ENCODE data around the gene ANO1. TPM values are rescaled to one million over a fixed set of nuclear protein-coding genes. Genes with fewer than 3 reads are reported as not detected.

Gene ANO1
- total RNA-seq, 2 donors from 2014 or later, result 34.6 to 43.9 TPM

DNA sequence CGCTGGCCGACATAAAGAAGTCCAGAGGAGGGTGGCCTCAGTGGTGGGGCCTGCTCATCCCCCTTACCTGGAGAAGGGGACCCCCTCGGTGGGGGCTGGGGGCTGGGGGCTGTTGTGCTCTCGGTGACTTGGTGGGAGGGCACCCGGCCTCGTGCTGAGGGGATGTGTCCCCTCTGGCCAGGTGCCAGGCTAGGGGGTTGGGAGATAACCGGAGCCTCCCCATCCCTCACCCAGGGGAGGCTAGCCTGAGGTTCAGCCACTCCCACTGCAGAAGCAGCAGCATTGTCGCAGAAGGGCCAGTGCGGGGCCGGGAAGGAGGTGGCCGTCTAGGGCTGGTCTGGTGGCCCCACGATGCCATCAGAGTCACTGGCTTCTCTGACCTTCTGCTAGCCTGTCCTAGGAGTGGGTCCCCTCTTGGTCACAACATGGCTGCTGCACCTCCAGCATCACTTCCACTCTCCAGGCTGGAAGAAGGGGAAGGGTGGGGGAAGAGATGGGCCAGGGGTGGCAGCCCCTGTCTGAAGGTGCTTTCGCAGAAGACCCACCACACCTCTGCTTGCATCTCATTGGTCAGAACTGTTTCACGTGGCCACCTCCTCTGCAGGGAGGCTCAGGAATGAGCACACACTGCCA lies 80.8 kb downstream of the ANO1 start:
- TF ChIP-seq POLR2A (IDR thresholded peaks at IDR 0.05), result no peak
- TF ChIP-seq POLR2AphosphoS5 (IDR thresholded peaks at IDR 0.05), result no peak
- TF ChIP-seq, protein P1, sequence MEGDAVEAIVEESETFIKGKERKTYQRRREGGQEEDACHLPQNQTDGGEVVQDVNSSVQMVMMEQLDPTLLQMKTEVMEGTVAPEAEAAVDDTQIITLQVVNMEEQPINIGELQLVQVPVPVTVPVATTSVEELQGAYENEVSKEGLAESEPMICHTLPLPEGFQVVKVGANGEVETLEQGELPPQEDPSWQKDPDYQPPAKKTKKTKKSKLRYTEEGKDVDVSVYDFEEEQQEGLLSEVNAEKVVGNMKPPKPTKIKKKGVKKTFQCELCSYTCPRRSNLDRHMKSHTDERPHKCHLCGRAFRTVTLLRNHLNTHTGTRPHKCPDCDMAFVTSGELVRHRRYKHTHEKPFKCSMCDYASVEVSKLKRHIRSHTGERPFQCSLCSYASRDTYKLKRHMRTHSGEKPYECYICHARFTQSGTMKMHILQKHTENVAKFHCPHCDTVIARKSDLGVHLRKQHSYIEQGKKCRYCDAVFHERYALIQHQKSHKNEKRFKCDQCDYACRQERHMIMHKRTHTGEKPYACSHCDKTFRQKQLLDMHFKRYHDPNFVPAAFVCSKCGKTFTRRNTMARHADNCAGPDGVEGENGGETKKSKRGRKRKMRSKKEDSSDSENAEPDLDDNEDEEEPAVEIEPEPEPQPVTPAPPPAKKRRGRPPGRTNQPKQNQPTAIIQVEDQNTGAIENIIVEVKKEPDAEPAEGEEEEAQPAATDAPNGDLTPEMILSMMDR (IDR thresholded peaks at IDR 0.05), result no peak
- Histone ChIP-seq H3K36me3 (no peaks in the 10 kb centered on the region), H3K9me3 (no peaks in the 10 kb centered on the region), H3K27me3 (replicated peaks; ENCODE audit: insufficient read depth) (no peaks in the 10 kb centered on the region), H3K4me3 (no peak overlapping the region), H3K4me1 (replicated peaks) (no peaks in the 10 kb centered on the region), H3K27ac (no peak overlapping the region)
- intact Hi-C loops (cut with DNase I), result no loop called here
- no peak for DNase-seq (ENCODE audit: low spot score)
- WGBS, result 92% methylated on average over 14 of the region's 14 CpGs

DNA sequence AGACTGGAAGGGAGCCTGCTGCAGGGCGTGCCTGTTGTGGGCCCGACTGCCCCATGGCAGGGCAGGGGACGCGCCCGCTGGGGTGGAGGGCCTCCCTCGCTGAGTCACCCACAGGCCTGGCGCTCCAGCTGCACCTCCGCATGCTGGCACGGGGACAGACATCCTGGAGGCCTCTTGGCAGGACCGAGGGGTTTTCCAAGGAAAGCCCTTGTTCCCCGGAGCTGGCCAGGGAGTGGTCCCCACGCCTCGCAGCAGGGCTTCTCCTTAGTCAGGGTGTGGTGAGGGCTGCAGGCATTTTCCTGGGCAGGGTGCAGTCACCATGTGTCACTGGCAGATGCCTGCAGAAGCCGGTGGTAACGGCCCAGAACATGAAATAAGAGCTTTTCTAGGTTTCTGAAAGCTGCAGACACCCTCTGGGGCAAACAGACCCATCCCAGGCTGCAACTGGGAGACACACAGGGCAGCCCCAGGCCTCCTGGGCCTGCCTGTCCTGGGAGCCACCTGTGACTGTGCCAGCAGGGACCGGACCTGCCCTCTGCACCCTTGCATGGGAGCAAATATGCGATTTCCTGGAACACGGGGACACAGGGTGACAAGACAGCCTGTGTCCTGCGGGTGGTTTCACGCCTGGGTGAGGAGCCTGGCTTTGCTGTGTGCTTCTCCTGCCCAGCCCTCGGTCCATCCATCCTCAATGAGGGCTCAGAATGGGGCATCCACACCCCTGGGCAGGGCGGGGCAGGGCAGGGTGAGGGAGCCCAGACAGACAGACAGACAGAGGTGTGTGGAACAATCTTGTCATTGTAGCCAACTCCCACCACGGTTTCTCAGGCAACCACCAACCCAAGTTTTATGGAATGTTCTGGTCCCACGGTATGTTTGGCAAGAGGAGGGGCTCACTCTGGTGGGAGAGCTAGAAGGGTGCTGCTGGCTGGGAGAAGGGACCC lies 81.8 kb downstream of the ANO1 start:
- TF ChIP-seq POLR2A (IDR thresholded peaks at IDR 0.05) (no peak), POLR2AphosphoS5 (IDR thresholded peaks at IDR 0.05) (no peak)
- TF ChIP-seq, protein P1 (IDR thresholded peaks at IDR 0.05), result no peak
- DNase-seq (ENCODE audit: low spot score), result peak; percentile 61
- no peaks in the 10 kb centered on the region for H3K4me1 ChIP-seq (replicated peaks)
- no peak overlapping the region for H3K27ac ChIP-seq
- H3K27me3 ChIP-seq (replicated peaks; ENCODE audit: insufficient read depth), result no peaks in the 10 kb centered on the region
- 31% methylated on average over 24 of the region's 24 CpGs for WGBS
- no peaks in the 10 kb centered on the region for H3K9me3 ChIP-seq
- no peaks in the 10 kb centered on the region for H3K36me3 ChIP-seq
- no peak overlapping the region for H3K4me3 ChIP-seq
- intact Hi-C loops (cut with DNase I), result no loop called here

DNA sequence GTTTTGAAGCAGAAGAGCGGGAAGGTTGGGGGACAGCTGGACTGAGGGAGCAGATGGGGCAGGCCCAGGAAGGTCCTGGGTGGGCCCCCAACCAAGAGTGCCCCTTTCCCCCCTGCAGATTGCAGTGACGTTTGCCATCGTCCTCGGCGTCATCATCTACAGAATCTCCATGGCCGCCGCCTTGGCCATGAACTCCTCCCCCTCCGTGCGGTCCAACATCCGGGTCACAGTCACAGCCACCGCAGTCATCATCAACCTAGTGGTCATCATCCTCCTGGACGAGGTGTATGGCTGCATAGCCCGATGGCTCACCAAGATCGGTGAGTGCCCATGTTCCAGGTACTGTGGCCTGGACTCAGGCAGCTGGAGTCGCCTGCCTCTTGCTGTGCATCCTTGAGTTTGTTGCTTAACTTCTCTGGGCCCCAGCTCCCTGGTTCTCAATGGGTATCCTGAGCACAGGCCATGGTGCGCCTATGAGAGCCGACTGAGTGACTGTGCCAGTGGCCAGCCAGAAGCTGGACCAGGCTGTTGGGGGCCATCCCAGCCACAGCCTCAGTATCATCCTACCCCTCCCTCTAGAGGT lies 83.0 kb downstream of the ANO1 start:
- H3K4me3 ChIP-seq, result no peak overlapping the region
- no peaks in the 10 kb centered on the region for H3K27me3 ChIP-seq (replicated peaks; ENCODE audit: insufficient read depth)
- H3K9me3 ChIP-seq, result no peaks in the 10 kb centered on the region
- TF ChIP-seq POLR2AphosphoS5 (IDR thresholded peaks at IDR 0.05), result no peak
- TF ChIP-seq, protein P1 (IDR thresholded peaks at IDR 0.05), result no peak
- TF ChIP-seq POLR2A (IDR thresholded peaks at IDR 0.05), result no peak
- DNase-seq (ENCODE audit: low spot score), result no peak
- no peak overlapping the region for H3K27ac ChIP-seq
- intact Hi-C loops (cut with DNase I), result no loop called here
- H3K36me3 ChIP-seq, result no peaks in the 10 kb centered on the region
- 92% methylated on average over 17 of the region's 17 CpGs for WGBS
- H3K4me1 ChIP-seq (replicated peaks), result no peaks in the 10 kb centered on the region

DNA sequence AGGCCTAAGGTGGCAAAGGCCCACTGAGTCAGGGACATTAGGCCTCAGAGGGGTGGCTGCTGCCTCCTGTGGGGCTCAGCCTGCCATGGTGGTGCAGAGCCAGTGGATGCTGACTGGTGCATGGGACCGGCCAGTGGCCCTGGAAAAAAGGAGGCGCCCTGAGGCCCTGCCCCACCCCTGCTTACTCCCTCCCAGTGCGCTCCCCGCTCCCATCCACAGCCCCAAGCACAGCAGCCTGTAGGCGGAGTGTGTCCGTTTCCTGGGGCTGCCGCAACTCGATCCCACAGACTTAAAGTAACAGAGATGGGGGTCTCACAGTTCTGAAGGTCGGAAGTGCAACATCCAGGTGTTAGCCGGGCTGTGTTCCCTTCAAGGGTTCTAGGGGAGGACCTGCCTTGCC lies 86.6 kb downstream of the ANO1 start:
- 92% methylated on average over 10 of the region's 10 CpGs for WGBS
- H3K9me3 ChIP-seq, result no peaks in the 10 kb centered on the region
- intact Hi-C loops (cut with DNase I), result no loop called here
- TF ChIP-seq POLR2A (IDR thresholded peaks at IDR 0.05) (no peak), POLR2AphosphoS5 (IDR thresholded peaks at IDR 0.05) (no peak)
- TF ChIP-seq, protein P1 (IDR thresholded peaks at IDR 0.05), result no peak
- H3K4me1 ChIP-seq (replicated peaks), result peaks cover 4% of the 10 kb centered on the region
- DNase-seq (ENCODE audit: low spot score), result no peak
- no peak overlapping the region for H3K4me3 ChIP-seq
- no peak overlapping the region for H3K27ac ChIP-seq
- H3K27me3 ChIP-seq (replicated peaks; ENCODE audit: insufficient read depth), result no peaks in the 10 kb centered on the region
- no peaks in the 10 kb centered on the region for H3K36me3 ChIP-seq

All from prostate gland (tissue), 2 donors.